Stimulated activated CD8-positive, alpha-beta memory T cell treated with anti-CD3 and anti-CD28 coated beads, Interleukin-2, amount 100 ng/mL, for 48 hours (primary cell): Measurements from ENCODE around the gene NTPCR.
"Not testable (repeated sequence)": the region's sequence is repeated elsewhere in the genome, so short reads cannot be mapped to it uniquely, and the experiment has no call there.

Experiments
- DNase-seq, 2 donors: peaks; one replicate each; pipeline ENCODE4 v3.0.0-alpha.2; 2020; ENCODE audit warnings: low read depth in 2 of 2

The NTPCR gene

DNA sequence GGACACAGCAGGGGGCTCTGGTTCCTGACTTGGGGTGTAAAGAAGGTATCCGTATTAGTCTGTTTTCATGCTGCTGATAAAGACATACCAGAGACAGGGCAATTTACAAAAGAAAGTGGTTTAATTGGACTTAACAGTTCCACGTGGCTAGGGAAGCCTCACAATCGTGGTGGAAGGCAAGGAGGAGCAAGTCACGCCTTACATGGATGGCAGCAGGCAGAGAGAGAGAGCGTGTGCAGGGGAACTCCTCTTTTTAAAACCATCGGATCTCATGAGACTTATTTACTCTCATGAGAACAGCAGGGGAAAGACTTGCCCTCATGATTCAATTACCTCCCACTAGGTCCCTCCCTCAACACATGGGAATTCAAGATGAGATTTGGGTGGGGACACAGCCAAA, 23.2 kb upstream of the NTPCR start:
- DNase-seq: not testable (repeated sequence)

DNA sequence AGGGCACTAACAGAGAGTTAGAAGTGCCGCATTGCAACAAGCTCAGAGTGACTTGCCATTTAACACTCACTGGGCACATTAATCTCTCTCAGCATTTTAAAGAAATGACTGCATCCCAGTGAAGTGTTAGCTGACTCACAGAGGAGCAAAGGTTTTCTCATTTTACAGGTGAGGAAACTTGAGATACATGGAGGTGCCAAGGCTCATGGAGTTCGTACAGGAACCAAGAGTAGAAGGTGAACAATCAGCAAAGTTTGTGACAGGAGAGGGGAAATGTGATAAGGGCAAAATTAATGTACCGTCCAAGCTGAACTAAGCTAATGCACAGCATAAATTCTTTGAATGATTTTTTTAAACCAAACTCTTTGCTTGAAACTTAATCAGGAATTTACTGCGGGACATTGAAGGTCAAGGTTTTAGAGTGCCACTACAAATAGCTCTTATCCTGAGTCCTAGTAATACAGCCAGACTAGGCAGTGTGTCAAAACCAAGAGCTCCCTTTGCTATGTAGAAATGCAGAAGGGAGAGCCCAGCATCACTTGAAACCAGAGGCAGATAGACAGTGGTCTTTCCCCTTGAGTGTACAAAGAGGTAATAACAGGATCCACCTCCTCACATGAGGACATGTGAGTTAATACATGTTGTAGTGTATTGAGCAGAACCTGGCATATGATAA, 22.4 kb upstream of the NTPCR start:
- DNase-seq: no peak

DNA sequence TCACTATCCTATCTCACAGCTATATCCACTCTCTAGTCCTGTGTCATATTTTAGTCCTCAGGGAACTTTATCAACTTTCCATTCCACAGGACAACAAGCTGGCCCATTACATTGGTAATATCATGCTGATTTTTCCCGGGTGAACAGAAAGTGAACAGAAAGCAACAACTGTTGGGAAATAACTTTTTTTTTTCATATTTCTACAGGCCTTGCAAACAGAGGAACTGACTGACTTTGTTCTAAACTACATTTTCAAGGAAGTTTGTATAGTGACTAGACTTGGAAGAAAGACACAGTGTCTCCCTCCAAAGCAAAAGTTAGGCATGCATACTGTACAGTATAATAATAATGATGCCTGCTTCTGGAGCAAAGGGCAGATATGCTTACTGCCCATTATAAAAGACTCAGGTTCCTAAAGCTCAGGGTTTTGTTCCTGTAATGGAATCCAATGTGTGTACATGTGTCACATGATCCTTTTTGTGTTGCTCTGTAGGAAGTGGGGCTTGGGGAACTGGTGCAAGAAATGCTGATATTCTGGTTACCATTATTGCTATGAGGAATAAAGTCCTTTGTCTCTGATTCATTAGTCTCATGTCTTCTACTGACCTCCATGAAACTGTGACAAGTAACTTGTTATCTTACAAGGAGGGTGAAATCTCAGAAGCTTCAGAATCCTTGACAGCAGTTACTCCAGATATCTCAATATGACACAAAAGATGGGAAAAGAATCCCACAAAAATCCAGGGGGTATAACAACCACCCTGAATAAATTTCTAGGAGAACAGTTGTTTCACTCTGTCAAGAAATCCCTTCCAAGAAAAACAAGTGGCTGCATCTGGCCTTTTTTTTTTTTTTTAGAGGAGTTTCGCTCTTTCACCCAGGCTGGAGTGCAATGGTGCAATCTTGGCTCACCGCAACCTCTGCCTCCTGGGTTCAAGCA, 17.7 kb upstream of the NTPCR start:
- DNase-seq: no peak

DNA sequence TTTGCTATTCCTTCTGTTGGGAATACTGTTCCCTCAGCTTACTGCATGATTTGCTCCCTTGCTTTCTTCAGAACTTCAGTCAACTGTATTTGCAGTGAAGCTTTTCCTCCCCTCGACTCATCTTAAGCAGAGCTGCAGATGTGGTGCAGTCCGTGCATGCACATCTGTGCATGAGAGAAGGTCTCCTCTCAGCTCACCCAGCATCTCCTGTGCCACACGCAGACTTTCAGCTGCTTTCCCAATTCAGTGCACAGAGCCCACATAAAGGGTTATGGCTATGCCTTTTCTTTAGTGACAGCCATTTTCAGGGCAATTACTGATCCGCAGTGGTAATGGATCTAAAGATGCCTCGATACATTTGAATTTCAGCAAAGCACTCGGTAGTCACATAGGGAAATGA, 13.5 kb upstream of the NTPCR start:
- no peak for DNase-seq

DNA sequence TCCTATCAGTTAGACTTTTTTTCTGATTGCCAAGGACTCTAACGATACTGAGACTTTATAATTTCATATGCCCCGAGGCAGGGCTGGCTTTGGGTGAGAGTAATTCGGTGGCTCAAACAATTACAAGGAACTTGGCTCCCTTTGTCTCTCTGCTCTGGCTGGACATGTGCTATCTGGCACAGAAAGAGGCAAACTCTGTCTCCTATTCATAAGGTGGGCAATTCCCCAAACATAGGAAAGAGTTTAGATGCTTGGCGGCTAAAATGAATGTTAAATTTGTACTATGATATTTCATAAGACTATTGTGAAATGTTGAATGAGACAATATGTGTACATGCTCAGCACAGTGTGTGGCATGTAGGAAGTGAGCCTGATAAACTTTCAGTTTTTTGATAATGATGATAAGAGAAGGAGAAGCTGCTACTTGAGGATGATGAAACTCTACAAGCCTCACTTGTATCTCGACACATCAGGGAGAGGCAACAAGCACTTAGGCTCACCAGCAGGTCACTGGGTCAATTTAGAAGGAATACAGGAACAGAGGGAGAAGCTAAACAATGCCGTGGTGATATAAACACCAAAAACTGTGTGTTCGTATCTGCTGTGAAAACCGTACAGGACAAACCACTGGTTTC, 12.6 kb upstream of the NTPCR start:
- no peak for DNase-seq

DNA sequence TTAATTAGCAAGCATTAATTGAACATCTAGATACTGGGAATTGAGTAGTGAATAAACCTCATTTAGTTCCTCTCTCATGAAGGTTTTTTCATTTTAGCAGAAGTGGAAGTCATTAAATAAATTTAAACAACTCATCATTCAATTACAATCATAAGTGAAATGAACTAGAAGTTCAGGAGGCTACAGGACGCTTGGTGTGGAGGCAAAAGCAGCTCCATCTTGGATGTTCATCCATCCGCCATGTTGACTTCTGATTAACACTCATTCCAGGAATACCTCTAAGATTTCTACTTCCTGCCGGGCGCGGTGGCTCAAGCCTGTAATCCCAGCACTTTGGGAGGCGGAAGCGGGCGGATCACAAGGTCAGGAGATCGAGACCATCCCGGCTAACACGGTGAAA, 11.5 kb upstream of the NTPCR start:
- DNase-seq: no peak

DNA sequence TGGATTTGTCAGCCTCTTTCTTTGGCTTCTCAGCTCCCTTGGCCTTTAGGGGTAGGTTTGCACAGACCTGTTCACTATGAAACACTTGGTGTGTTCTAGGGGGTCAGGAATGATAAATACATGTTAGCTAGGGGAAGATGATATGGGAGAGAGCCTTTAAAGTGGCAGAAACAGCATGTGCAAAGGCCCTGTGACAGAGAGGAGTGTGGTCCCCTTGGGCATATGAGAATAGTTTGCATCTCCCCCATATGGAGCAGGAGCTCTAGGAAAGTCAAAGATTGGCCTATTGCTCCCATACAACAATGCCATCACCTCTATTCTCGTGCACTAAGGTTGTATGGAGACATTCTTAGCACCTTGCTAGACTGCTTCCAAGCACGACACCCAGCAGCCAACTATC, 10.7 kb upstream of the NTPCR start:
- no peak for DNase-seq

DNA sequence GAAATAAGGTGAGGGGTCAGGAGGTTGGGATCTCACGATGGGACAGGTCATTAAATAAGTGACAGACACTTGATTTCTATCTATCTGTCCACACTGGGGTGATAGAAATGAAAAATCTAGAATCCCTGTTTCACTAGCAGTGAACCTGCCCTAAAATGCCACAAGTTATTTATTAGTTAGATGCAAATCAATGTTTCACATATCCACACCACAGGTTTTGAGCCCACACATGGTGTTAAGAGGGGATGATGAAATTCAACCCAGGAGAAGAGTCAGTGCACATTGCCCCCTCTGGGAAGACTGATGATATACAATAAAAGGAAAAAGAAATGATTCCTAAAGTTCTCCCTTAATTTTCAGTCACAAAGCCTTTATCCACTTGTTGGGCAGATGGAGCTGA, 10.1 kb upstream of the NTPCR start:
- DNase-seq: no peak

DNA sequence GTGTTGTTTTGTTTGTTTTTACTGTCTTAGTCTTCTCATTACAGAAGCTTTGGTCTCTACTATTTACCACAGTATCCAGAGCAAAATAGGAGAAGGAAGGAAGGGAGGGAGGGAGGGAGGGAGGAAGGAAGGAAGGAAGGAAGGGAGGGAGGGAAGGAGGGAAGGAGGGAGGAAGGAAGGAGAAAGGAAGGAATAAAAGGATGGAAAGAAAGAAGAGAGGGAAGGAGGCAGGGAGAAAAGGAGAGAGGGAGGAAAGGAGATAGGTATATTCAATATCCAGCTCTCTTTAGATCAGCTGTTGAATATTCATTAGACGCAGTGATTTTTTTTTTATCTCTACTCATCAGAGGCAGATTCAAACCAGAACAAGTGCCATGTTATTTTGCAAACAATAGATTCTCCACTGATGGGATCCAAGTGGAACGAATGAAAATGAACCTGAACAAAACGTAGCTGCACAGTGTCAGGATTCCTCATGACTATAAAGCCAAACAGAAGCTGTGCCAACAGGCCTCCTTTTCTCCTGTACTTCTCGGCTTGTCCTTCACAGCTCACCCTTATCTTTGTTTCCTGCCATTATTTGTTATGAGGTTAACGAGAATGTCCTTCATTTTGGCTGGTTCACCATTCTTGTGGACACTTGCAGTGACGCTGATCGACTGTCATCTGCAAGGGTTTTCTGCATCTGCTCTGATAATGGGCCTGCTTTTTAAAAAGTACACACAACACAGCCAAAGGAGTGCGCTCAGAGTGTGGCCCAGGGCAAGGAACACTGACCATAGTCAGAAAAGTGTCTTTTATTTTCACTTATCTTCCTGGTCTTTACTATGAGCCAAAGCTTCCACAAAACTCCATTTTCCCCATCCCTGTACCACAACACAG, 7.8 kb upstream of the NTPCR start:
- no peak for DNase-seq

DNA sequence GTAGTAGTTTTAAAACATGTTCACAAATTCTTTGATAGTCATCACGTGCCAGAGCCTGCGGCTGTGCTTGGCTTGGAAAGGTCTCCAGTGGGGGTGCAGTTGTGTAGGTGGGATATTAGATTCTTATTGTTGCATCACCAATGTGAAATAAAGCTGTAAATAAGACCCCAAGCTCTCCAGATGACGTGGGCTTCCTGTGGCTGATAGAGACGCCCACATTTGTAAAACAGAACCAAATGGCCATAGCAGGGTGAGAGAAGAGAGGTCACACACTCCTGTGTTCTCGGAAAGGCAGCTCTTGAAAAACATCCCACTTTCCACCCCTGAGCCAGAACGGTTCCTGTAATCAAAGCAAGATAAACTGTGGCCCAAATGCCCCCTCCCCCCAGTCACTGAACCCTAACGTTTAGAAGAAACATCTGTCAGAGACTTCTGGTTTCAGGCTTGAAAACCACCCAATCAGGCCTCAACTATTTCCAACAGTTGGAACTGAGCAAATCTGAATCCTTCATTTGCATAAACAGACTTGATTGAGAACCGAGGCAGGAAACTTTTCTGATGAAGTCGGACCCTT, 6.6 kb upstream of the NTPCR start:
- peak in 1 of 2 donors; percentile 28 for DNase-seq

DNA sequence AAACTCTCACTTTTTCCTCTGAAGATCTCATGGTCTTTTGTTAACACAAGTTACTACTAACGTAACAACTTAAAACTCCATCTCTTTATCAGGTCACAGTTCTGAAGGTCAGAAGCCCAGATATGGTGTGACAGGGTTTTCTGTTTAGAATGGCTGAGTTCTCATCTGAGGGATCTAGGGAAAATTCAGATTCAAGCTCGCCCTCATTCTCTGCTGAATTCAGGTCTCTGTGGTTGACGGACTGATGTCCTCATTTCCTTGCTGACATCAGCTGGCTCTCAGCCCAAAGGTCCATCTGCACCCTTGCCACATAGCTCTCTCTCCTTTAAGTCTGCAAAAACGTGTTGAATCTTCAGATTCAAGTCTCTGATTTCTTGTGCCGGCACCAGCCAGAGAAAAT, 6.1 kb upstream of the NTPCR start:
- DNase-seq: no peak

DNA sequence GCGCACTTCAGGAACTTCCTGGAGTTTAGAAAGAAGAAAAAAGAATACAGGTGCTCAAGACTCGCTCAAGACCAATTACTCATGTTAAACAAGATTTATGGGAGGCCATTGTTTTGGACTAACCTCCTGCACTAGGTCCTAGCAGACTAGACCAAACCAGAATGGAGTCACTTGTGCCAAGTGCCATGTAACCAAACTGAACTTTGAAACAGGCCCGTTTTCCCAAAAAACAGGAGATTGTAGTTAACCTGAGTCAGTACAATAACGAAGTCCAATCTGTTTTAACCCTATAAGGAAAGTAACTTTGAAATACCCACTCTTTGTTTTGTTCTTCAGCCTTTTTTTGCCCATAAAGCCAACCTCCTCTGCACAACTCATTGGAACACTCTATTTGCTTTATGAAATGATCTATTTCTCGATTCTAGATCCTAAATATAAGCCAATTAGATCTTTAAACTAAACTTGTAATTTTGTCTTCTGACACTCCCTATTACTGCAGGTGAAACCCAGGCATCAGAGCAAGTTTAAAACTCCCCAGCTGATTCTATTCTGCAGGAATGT, 695 bp upstream of the NTPCR start:
- no peak for DNase-seq

DNA sequence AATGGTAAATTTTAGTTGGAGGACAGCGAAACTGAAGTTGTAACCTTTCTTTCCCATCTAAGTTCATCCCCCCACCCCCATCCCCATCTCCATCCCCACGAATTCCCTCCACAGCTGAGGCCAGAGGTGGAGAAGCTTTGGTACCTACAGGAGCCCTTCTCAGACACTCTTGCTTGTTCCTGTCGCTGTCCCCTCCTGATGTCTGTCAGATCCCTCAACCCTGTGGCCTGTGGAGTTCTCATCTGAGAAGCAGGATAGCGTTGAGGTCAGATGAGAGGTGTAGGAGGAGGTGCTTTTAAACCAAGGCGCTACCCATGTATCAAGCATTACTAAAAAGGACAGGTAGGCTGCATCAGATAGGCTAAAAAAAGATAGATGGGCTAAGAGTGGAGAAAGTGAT, 769 bp downstream of the NTPCR start:
- DNase-seq: no peak

DNA sequence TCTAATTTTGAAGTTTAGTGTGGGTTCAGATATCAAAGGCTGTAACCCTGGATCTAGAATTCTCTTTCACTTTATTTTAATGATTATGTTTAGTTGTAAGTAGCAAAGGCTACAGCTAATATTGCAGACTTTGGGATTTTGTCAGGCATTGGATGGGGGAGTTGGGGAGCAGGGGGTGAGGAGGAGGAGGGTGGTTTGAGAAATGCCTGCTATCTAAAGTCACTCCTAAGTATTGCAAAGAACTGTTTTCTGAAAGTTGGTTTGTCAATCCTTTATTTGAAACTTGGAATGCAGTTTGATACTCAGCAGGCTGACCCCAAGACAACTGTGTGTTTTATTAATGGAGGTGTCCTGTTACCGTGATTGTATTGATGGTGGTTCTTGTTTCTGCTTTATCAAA, 1.2 kb downstream of the NTPCR start:
- DNase-seq: no peak

DNA sequence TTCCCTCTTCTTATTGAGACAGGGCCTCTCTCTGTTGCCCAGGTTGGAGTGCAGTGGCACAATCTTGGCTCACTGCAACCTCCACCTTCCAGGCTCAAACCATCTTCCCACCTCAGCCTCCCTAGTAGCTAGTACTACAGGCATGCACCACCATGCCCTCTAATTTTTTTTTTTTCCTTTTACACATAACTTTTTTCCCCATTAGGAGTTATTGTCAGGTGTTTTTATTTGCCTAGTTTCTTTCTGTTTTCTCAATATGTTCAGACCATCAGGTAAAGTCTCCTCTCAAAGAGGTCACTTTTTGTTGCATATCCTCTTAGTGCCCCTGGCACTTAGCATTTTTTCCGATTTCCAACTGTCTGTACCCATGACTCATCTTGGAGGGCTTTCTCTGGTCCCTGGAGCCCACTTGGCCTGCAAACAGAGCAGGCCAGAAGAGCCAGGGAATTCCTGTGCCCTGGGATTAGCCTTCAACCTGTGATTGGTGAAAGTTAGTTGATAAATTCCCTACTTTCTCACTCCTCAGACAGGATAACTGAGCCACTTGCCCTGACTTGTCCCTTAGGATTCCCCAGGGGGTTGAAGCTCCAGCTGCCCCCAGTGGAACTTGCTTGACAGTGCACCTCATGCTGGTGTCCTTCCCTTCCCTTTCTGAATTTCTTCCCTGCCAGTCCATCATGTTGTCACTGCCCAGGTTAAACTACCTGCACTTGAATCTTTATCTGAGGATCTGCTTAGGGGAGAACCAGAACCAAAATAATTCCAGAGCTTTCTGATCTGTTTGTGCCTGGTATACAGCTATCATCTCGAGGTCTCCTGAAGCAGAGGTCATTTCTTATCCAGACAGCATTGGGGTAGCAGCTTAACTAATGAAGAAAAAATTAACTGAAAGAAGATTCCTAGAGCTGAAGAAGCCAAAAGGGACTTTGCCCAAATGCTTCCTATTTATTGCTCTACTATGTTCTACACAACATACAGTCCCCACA, 2.4 kb downstream of the NTPCR start:
- no peak for DNase-seq

DNA sequence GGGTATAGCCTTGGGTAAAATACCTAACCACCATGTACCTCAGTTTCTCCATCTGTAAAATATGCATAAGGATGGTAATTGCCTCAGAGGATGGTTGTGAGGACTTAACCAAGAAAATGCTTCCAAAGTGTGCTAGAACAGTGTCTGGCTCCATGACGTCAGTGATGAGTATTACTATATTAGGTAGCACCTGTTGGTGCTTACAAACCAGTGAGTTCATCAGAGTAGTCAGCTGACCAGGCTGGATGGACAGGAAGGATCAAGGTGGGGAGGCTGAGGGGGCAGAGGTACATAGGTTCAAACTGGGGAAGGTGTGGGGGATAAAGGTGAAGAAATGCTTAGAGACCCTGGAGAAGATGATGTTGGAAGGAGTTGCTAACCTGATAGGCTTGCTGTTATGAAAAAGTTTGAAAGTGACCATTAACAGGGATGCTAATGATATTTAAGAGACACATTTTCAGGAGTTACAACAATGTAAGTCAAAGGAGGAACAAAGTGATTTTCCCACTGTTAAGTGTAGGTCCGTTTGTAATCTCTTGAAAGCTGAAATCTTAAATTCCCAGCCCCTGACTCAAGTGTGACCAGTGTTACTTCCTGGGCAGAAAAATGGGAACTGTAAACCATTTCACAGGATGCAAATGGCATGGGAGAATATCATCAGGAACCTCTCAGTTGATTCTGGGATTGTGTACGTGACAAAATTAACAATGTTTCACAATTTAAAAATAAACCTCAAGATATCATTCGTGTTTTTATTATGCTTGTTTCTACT, 4.4 kb downstream of the NTPCR start:
- DNase-seq: no peak

DNA sequence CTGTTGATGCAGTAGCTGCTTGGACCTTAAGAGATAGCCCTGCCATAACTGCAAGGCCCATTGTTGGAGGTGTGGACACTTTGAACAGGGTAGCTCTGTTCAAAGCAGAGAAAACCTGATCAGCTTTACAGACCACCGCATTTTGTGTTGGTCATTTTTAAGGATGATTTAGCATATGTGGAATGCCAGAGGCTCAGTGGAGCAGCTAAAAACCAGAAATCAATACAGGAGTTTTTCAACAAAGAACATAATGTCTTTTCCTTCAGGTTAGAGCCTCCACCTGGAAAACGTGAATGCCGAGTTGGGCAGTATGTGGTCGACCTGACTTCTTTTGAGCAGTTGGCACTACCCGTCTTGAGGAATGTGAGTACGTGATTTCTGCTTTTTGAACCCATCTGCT, 5.7 kb downstream of the NTPCR start:
- no peak for DNase-seq

DNA sequence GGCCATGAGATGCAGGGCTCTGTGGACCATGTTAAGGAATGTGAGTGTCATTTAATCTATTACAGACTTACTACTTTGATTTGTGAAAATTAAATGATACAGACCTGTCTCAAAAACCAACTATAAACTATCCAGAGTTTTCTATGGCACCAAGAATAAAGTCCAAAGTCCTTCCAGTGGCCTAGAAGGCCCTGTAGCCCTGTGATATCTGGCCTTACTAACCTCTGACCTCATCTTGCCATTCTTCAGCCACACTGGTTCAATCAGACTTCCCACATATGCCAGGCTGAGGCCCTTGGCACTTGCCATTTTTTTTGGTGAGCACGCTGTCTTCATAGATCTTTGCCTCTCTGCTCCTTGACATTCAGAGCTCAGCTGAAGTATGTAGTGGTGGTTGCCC, 7.7 kb downstream of the NTPCR start:
- no peak for DNase-seq
